ENCODE measurements around the gene ARHGAP15.
A peak's percentile ranks its signal among the peaks of the same experiment; 100 is the strongest.

ARHGAP15 gene

DNA sequence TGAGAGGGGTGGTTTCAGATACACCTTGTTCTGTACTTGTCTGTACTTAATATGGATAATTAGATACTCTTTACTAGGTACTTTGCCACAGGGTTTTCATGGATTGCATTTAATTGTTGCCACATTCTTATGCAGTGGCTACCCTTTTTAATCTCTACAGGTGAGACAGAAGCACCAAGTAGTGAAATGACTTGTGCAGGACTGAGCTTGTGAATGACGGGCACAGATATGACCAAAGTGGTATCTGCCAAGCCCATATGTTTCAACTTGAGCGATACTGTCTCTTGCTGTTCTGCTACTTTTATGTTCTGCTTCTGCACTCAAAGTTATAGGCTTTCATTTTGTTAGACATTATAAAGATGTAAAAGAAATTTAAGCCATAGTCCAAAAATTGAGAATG lies 288.2 kb downstream of the ARHGAP15 start:
- DNase-seq = no peak

DNA sequence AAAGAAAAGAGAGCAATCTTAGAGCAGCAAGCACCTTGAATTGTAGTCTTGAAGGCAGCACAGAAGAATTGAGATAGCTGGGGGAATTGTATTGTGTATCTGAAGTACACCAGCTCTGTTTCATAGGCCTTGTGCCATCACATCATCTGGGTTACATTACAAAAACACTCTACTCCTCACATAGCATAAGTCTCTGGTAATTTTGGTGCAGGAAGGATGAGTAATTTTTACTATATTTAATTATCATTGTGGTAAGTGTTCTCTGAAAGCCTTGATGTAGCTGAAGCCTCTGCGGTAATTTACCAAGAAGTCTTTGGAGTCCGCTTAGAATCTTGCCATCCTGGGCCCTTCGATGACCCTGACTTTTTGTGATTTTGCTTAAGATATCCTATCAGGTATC lies 291.1 kb downstream of the ARHGAP15 start:
- DNase-seq = no peak

DNA sequence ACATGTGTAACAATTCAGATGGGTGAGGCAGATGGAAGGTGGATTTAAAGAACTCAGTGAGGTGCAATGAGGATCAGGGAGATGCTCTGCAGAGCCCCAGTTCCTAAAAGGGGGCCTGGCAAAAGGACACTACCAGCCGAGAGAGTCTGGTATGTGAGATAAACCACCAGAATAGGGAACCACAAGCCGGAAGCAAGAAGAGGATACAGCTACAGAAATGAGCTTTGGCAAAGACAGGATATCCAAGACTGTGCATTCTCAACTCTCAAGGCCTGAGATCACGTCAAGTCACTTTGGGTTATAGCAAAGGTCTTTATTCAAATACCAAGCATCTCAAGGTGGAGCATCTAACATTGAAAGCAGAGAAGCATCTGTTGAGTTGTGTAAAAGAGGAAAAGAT lies 293.5 kb downstream of the ARHGAP15 start:
- no peak for DNase-seq

DNA sequence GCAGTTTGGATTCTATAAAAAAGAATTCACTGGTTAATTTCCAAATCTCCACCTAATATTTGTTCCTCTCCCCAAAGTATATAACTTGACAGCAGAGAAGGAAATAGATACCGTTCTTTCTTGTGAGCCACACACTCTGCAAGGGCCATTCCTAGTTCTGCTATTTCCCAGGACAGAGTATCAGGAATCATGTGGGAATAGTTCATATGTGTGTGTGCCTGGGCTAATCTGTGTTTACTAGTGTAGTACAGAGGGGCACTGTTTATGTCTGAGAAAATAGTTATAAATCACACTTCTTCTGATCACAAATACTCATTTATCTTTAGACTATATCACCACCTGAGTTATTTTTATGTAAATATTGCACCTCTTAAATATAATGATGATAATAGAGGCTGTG lies 296.7 kb downstream of the ARHGAP15 start:
- no peak for DNase-seq

DNA sequence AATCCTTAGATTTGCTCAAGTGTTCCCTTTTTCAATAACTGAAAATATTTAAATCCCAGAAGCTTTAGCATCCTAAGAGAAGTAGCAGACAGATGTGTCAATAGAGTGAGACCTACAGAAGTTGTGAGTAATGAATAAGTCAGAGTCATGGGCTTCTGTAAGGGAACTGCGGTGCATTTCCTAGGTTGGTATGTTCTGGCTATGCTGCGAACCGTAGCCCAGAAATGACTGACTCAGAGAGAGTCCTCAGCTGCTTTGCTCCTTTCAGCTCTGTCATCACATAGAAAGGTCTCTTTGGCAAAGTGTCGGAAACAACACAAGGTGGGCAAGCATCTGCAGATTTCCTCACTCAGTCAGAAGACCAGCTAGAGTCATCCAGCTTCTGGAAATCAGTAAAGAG lies 297.1 kb downstream of the ARHGAP15 start:
- DNase-seq = no peak

DNA sequence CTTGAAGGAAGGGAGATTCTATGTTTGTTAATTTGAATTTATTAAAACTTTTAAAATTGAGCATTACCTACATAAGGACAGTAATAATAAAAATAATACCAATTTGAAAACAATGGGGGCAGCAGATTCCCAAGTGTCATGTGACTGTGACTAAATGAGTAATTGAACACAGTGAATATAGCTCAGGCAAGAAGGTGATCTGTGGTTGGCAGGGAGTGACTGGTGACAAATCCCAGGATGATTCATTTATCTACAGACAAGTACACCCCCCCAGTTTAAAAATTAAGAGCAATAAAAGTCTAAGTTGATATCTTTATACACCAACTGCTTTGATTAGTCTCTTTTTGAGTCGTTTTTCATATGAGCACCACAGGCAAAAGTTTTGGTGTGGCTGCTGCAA lies 299.5 kb downstream of the ARHGAP15 start:
- DNase-seq = no peak

DNA sequence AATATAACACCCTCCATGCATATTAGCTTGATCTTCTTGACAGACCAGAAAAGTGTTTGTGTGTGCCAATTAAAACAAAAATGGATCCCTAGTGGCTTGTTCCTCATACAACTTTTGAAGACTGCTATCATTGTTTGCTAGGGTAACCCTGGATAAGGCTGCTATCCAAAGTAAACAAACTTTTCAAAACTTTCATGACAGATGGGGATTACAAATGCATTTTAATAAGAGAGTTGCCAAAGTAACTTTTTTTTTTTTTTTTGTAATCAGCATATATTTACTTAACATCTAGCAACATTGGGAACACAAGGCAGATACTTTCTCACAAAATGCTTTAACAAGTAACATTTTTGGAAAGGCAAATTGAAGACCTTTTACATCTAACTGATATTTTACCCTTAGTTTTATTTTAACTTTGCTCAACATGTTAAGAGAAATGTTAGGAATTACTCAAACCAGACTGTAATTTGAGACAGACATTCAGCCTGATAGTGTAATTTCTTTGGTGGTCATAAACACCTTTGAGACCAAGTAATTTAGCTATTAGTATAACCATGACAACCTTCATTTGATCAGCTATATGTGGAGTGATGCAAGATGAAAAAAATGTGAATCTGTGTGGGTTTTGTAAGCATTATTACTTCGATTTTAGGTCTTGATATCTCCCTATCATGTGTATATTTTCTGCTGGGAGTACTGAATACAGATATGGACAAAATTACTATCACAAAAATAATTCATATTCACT lies 300.9 kb downstream of the ARHGAP15 start:
- DNase-seq = no peak

DNA sequence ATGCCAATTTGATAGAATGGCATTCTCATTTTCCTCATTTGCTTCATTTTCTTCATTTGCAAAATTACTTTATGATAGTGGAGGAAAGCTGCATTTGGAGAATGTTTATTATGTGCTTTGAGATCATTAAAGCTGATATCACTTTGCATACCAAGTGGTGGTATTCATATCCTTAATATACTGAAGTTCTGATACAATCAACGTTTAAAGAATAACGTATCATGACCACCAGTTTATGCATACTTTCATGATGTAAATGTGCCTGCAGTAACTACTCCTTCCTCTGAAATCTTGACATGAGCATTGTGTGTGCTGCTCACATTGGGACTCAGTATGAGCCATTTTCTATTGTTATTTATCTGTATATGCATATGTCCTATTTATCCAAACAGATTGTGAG lies 302.1 kb downstream of the ARHGAP15 start:
- DNase-seq = no peak

DNA sequence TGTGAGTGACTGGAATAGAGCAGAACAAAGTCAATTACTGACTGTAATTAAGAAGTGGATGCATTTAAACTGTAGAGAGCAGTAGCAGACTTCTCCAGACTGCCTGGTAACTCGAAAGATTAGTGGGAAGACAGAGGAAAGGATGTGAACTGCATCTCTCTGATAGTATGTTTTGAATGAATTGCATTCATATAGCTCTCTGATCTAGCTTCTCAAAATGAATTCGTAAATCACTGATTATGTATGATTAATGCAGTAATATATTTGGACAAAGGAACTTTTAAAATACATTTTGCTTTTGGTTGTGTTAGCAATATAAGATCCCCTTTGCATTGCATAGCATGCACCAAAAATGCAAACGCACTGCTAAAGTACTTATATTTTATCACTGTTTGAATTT lies 304.0 kb downstream of the ARHGAP15 start:
- DNase-seq = no peak

DNA sequence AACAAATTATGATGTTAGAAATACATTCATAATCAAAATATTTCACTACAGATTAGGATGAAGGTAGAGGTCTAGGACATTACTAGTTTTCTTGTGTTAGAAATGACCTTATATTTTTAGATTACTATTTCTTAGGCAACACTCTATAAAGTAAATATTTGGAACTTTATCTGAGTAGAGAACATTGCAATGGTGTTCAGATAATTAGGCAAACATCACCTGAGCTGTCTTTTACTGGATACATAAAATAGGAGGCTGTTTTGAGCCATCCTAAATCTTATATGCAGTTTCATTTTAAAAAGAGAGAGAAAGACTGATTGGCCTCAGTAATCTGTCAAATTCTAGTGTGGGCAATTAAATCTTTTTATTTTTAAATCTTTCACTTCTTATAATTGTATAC lies 304.6 kb downstream of the ARHGAP15 start:
- DNase-seq = no peak

DNA sequence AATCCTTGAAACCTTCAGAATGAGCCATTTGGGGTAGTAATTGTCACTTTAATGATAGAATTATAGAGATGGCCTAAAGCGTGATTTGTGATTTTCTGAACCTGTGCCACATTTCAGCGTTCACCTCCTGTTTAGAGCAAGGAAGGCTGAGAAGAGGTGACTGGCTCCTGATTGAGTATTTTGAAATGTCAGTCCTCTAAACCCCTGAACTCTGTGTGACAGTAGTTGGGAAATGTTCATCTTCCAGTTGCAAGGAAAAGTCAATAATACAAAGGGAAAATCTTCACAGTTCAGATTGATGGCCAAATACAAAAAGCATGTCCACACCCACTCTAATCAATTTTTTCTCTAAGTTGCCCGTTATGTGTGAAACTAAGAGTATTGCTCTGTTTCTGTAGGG lies 305.2 kb downstream of the ARHGAP15 start:
- no peak for DNase-seq

DNA sequence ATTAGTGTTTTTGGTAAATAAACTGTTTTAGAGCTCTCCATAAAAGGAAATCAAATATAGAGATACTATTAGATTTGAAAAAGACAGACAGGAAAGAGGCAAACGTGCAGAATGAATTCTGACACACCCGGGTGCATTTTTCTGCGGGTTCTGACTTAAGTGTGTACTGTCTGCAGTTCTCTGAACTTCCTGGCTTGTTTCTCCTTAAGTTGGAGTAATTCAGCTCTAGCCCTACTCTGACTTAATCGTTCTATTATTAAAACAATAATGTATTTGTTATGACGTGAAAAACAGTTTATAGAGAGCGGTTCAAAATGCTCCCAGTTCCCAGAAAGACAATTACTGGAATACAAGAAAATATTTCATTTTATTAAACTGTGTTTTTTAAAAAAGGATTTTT lies 305.9 kb downstream of the ARHGAP15 start:
- no peak for DNase-seq

DNA sequence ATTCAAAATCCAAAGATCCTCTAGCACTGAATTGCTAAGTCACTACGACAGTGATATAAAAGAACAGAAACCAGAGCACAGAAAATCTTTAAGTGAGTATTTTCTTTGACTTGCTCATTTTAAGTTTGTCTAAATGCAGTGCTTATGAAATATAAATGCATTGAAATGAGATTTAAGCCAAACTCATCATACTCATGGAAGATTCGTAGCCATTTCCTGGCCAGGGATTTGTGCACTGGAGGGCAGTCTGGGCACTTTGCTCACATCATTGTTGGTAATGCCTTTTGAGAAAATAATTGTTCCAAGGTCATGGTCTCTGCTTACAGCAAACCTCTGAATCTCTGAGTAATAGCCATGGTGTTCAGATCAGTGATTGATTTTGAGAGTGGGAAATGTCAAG lies 307.7 kb downstream of the ARHGAP15 start:
- no peak for DNase-seq

DNA sequence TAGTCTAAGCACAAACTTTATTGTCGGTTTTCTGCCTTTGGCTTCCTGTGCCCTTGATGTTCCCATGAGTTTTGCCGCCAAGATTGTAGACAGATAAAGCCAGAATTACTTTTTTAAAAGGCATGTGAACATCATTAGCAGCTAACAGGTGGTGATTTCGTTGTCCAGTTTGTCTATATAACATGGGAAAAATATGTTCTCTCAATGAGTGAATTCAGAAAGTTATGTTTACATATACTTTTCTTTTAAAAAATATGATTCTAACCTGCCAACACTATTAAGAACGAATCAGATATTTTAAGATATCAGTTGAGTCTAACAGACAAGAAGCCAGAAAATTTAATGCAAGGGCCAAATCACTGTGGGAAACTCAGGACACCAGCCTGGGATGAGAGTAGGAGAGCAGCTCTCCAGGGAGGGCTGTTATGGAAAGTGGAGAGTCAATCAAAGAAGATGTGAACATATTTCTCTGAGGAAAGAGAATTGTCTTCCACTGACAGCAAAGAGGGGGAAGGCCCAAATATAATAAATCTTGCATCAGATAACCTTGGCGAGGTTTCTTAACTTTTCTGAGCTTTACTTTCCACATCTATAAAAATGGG lies 311.3 kb downstream of the ARHGAP15 start:
- no peak for DNase-seq

DNA sequence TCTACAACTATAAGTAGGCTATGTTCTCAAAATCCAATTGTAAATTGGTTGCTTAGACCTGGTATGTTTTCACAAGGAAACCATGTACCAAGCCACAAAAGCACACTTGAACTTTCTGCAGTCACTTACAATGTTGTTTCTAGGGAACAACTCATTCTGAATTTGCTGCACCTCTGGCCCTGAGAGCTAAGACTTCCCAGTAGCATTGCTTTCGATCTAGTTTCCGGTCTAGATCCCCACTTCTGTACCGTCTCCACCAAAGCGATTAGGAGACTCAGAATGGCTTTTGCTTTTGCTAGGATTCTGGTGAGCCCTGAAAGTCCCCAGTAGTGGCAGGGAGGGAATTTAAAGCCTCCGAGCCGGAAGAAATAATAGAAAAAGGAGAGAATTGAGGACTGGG lies 313.0 kb downstream of the ARHGAP15 start:
- DNase-seq = no peak

DNA sequence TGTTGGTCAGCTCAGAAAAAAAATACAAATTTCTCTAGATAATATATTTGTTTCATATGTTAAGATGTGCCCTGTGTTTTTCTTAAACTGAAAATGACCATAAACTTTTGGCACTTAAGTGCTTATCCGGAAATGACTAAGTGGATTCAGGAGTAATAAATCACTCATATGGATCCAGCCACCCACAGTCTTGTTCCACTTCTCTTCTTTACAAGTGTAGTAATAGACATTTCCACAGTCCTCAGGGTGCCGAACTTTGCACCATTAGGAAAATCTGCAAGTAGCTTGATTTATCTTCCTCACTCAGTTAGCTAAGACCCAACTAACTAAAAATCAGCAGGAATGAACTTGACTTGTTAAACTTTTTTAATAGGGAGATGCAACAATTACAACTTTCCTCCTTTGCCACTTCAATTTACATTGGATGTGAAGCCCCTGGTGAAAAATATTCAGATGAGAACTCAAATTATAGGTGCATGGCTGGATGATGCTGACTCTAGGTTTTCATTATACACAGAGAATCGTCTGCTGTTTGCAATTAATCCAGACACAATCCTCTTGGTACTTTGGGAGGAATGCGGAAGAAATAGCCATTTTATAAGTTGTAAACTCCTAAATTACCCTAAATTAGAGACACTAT lies 322.5 kb downstream of the ARHGAP15 start:
- DNase-seq = peak; percentile 14

DNA sequence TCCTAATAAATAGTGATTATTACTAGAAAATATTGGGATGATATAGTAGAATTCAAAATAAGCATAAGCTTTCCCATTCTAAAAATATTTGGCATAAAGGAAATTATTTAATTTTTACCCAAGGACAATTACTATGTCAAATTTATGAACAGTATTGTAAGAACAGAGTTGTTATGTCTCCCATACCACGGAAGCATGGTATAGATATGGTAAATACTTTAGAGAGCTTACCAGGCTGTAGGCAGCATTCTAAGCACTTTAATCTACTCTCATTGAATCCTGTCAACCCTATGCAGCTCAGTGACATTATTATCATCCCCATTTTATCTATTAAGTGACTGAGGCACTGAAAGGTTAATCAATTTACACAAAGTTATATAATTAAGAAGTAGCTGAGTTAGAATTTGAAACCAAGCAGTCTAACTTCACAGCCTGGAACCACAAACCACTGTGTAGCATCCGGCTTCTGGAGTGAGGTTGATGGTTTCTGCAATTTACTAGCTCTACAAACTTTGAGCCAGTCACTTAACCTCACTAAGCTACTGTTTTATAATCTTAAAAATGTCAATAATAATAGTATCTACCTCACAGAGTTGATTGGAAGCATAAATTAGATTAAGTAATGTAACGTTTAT lies 323.7 kb downstream of the ARHGAP15 start:
- DNase-seq = no peak

DNA sequence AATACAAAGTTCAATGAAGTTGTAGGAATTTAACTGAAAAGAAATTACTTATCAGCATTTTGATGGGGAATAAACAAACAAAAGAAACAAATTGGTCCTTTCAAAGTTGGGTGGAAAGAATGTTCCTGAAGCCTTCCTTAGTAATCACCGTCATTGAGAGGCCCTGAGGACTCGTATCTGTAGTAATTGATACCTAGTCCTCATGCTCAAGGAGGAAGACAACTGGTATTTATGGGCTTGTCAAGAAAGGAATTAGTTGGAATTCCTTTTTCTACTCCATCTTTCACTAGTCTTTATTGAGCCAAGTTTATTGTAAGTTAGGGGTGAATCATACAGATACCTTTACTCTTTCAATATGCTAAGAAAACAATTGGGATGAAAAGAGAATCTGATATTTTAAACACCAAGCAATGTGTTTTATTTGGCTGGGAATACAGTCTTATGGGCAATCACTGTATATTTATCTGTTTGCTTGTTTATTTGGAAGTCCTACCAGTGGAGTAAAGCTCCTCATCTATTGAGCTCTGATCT lies 324.8 kb downstream of the ARHGAP15 start:
- DNase-seq = no peak

DNA sequence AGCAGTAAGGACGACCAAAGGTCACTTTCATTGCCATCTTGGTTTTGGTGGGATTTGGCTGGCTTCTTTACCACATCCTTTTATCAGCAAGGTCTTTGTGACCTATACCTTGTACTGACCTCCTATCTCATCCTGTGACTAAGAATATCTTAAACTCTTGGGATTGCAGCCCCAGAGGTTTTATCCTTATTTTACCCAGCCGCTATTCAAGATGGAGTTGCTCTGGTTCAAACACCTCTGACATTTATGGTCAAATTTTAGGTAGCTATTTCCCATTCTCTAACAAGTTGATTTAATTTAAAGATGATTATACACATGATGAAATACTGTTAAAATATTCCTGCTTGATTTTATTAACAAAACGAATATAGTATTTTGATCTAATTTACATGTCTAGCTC lies 326.1 kb downstream of the ARHGAP15 start:
- DNase-seq = no peak

DNA sequence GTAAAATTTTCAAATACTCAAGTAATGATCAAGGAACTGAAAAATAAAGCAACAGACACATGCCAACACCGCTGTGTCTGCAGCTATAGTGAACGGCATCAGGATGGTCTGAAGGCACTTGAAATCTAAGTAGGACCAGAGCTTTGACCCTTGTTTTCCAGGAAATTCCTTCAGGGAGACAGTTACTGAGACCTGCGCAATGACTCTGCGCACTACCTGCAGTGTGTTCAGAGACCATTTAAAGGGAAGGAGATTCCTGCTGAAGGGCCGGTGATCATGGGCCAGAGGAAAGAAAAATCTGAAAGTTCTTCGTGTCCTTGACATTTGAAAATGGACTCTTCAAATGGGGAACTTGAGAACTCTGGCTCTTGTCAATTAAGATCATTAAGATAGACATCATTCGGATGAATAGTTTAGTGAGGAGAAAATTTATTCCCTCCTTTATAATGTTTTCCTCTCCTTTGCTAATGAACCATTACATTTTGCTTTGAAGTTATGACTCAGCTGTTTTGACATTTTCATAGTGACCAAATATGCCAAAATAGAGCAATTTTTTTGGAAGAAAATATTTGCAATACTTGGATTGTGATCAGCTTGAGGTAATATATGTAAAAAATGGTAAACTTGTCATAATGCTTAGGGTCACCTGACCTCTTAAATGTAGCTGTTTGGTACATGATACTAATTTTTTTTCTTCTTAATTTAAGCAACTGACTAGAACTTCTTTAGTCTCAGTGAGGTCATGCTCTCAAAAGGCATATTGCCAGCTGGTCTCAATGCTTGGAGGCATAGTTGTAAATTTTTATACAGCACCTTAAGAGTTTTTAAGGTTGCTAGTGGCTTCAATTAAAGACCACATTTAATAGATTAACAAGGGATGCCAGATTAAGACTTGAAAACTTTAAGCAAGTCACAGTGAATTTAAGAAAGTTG lies 329.3 kb downstream of the ARHGAP15 start:
- DNase-seq = no peak

DNA sequence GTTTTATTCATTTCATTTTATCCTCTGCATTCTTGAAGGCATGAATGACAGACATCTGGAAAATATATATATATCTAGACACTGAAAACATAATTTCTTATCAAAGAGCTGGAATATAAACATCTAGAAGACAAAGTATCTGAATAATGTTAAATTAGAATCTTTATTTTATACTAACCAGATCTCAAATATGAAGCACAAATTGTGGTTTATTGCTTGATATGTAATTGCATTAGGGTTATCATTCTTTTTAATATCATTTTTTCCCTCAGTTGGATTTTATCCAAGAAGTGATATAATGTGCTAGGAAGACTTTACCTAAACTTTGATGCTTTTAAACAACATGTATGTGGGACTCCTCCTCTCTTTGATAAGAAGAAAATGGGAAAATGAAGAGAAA lies 331.2 kb downstream of the ARHGAP15 start:
- no peak for DNase-seq

DNA sequence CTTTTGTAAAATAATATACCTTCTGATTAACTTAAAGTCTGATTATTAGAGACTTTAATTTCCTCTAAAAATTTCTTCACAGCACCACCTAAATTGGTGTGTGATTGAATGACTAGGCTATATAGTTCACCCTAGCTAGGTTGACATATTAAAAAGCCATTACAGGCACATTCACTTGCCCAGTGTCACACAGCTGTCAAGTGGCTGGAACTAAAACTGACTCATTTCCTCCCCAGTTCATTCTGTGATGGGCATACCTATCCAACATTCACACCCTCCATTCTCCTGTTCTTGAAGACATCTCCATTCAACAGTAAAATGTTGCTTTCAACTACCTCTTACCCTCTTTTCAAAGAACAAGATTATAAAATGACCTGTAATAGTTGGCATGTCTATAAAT lies 334.5 kb downstream of the ARHGAP15 start:
- no peak for DNase-seq

DNA sequence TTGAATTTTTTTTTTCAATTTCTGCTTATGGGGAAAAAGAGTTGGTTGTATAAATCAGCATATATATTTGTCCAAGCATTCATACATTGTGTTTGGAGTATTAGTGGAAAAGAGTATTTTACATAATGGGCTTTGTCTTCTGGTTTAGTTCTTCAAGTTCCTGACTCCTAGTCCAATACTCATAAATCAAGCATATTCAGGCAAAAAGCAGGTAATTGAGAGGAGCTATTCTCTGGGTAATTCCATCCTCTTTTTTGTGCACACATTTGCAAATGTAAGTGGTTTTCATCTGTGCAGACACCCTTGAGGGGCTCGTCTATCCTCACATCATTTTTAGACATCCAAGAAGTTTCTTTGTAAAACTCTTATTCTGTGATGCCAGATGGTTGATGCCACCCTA lies 337.2 kb downstream of the ARHGAP15 start:
- no peak for DNase-seq

Measured in NCI-H226 (cell line).